ENCODE results near the gene B4GALT5. TPM values are rescaled to one million over a fixed set of nuclear protein-coding genes. Genes with fewer than 3 reads are reported as not detected.

Gene B4GALT5
- polyA plus RNA-seq, 3 donors: 2.4 to 18.3 (median 2.7) TPM

GRCh38 chr20:49644980-49645565 is 68.6 kb downstream of the B4GALT5 start:
- H3K9me3 ChIP-seq (replicated peaks in 1 of 2; ENCODE audit: control insufficient read depth in 1 of 2, insufficient read depth in 1 of 2, low read length in 2 of 2): no peaks in the 10 kb centered on the region
- H3K27me3 ChIP-seq (ENCODE audit: control insufficient read depth in 2 of 2, insufficient read depth in 2 of 2, low read length in 2 of 2): no peaks in the 10 kb centered on the region
- no peaks in the 10 kb centered on the region for H3K4me1 Mint-ChIP-seq
- peaks cover 82 to 92% of the 10 kb centered on the region in 2 donors for H3K36me3 Mint-ChIP-seq
- H3K4me1 ChIP-seq (ENCODE audit: control insufficient read depth in 1 of 2, insufficient read depth in 2 of 2, low read length in 2 of 2): no peaks in the 10 kb centered on the region
- intact Hi-C loops (cut with micrococcal nuclease): no loop called here
- TF ChIP-seq, protein P1, sequence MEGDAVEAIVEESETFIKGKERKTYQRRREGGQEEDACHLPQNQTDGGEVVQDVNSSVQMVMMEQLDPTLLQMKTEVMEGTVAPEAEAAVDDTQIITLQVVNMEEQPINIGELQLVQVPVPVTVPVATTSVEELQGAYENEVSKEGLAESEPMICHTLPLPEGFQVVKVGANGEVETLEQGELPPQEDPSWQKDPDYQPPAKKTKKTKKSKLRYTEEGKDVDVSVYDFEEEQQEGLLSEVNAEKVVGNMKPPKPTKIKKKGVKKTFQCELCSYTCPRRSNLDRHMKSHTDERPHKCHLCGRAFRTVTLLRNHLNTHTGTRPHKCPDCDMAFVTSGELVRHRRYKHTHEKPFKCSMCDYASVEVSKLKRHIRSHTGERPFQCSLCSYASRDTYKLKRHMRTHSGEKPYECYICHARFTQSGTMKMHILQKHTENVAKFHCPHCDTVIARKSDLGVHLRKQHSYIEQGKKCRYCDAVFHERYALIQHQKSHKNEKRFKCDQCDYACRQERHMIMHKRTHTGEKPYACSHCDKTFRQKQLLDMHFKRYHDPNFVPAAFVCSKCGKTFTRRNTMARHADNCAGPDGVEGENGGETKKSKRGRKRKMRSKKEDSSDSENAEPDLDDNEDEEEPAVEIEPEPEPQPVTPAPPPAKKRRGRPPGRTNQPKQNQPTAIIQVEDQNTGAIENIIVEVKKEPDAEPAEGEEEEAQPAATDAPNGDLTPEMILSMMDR (IDR thresholded peaks at IDR 0.05): no peak
- peak overlapping the region in 2 of 7 donors; percentile 52 to 63 for H3K27ac Mint-ChIP-seq
- peaks cover 30% of the 10 kb centered on the region for H3K79me2 ChIP-seq (ENCODE audit: insufficient read depth, low read length)
- no peaks in the 10 kb centered on the region for H3K9me3 Mint-ChIP-seq
- no peak overlapping the region for H3K9ac ChIP-seq (ENCODE audit: insufficient read depth, low read length, poor library complexity, severe bottlenecking)
- no peak overlapping the region for H3K4me3 Mint-ChIP-seq
- no peak overlapping the region for H3K4me3 ChIP-seq (replicated peaks in 1 of 3; ENCODE audit: low read depth in 2 of 3, low read length in 3 of 3)
- WGBS (ENCODE audit: insufficient coverage): 92% methylated on average over 3 of the region's 5 CpGs
- DNase-seq: no peak
- H4K20me1 ChIP-seq (ENCODE audit: insufficient read depth, low read length): peaks cover 15% of the 10 kb centered on the region
- H3K36me3 ChIP-seq (replicated peaks in 1 of 2; ENCODE audit: control insufficient read depth in 1 of 2, insufficient read depth in 2 of 2, low read length in 2 of 2): peaks cover 95 to 99% of the 10 kb centered on the region in 2 donors
- no peaks in the 10 kb centered on the region for H3K27me3 Mint-ChIP-seq (ENCODE audit: low read depth in 3 of 3)
- H3K27ac ChIP-seq (ENCODE audit: low read depth in 1 of 2, low read length in 2 of 2): no peak overlapping the region
- no peak overlapping the region for H2AFZ ChIP-seq (ENCODE audit: insufficient read depth, low read depth, low read length, poor library complexity, severe bottlenecking)
- no peak overlapping the region for H3K4me2 ChIP-seq (replicated peaks; ENCODE audit: extremely low read depth, low read length, poor library complexity, severe bottlenecking)

DNA sequence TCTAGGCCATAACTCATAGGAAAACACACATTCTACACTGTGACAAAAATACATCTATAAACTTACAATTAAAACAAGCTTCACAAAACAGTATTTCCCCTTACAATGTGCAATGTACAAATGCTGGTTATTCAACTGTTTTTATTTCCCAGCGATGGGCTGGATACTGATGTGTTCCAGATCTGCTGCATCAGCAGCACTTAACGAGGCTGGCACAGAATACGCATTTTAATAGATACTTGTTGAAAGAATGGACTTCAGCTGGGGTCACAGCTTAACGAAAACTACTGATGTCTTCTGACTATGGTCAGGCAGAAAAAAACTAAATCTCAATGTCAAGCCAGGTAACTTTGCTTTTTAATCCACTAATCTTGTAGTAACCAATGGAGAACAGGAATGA is 70.9 kb downstream of the B4GALT5 start:
- DNase-seq: no peak
- H3K4me3 ChIP-seq (replicated peaks in 1 of 3; ENCODE audit: low read depth in 2 of 3, low read length in 3 of 3): no peak overlapping the region
- H3K79me2 ChIP-seq (ENCODE audit: insufficient read depth, low read length): peaks cover 8% of the 10 kb centered on the region
- no peak overlapping the region for H3K9ac ChIP-seq (ENCODE audit: insufficient read depth, low read length, poor library complexity, severe bottlenecking)
- no peak overlapping the region for H3K27ac Mint-ChIP-seq
- H3K27me3 Mint-ChIP-seq (ENCODE audit: low read depth in 3 of 3): no peaks in the 10 kb centered on the region
- no peaks in the 10 kb centered on the region for H3K9me3 ChIP-seq (replicated peaks in 1 of 2; ENCODE audit: control insufficient read depth in 1 of 2, insufficient read depth in 1 of 2, low read length in 2 of 2)
- no peaks in the 10 kb centered on the region for H3K4me1 ChIP-seq (ENCODE audit: control insufficient read depth in 1 of 2, insufficient read depth in 2 of 2, low read length in 2 of 2)
- H4K20me1 ChIP-seq (ENCODE audit: insufficient read depth, low read length): peaks cover 19% of the 10 kb centered on the region
- H3K9me3 Mint-ChIP-seq: no peaks in the 10 kb centered on the region
- H3K4me2 ChIP-seq (replicated peaks; ENCODE audit: extremely low read depth, low read length, poor library complexity, severe bottlenecking): no peak overlapping the region
- peaks cover 96 to 98% of the 10 kb centered on the region in 2 donors for H3K36me3 ChIP-seq (replicated peaks in 1 of 2; ENCODE audit: control insufficient read depth in 1 of 2, insufficient read depth in 2 of 2, low read length in 2 of 2)
- H3K4me3 Mint-ChIP-seq: no peak overlapping the region
- WGBS (ENCODE audit: insufficient coverage): 100% methylated on average over 4 of the region's 4 CpGs
- H3K4me1 Mint-ChIP-seq: no peaks in the 10 kb centered on the region
- H3K27me3 ChIP-seq (ENCODE audit: control insufficient read depth in 2 of 2, insufficient read depth in 2 of 2, low read length in 2 of 2): no peaks in the 10 kb centered on the region
- H2AFZ ChIP-seq (ENCODE audit: insufficient read depth, low read depth, low read length, poor library complexity, severe bottlenecking): no peak overlapping the region
- peaks cover 81 to 91% of the 10 kb centered on the region in 2 donors for H3K36me3 Mint-ChIP-seq
- TF ChIP-seq, protein P1 (IDR thresholded peaks at IDR 0.05): no peak
- H3K27ac ChIP-seq (ENCODE audit: low read depth in 1 of 2, low read length in 2 of 2): no peak overlapping the region
- intact Hi-C loops (cut with micrococcal nuclease): no loop called here

All from CD14-positive monocyte (primary cell).